Stomach (tissue), 9 donors: ENCODE results near the gene GUCD1. TPM values are rescaled to one million over a fixed set of nuclear protein-coding genes. Genes with fewer than 3 reads are reported as not detected.
A peak's percentile ranks its signal among the peaks of the same experiment; 100 is the strongest.

Experiments
- DNase-seq, 2 donors: peaks; one replicate each; pipeline versions ENCODE4 v3.0.0 to v3.0.0-alpha.2; 2013 to 2019
- H3K27ac ChIP-seq, 5 donors: fragments of 200-600 bp in 4 of 5; sonication (generic) in 4 of 5; one replicate each; pipeline ENCODE4 v1.5.1; 2013 to 2019; ENCODE audit warnings: mild to moderate bottlenecking in 1 of 5, moderate library complexity in 1 of 5
- H3K27me3 ChIP-seq, 3 donors: fragments of 200-600 bp; sonication (generic); one replicate each; pipeline ENCODE4 v1.5.1; 2017 to 2019; ENCODE audit warnings: mixed run types in 1 of 3
- H3K36me3 ChIP-seq, 4 donors: fragments of 200-600 bp; sonication (generic); 1 replicate in 3 of 4; 2 replicates in 1 of 4; pipeline ENCODE4 v1.5.1; 2016 to 2019
- H3K4me1 ChIP-seq, 4 donors: fragments of 200-600 bp; sonication (generic); one replicate each; pipeline ENCODE4 v1.5.1; 2016 to 2019
- H3K4me3 ChIP-seq, 4 donors: fragments of 200-600 bp; sonication (generic) in 3 of 4; one replicate each; pipeline ENCODE4 v1.5.1; 2016 to 2019; ENCODE audit warnings: mild to moderate bottlenecking in 1 of 4
- H3K9me3 ChIP-seq, 4 donors: fragments of 200-600 bp; sonication (generic); one replicate each; pipeline ENCODE4 v1.5.1; 2016 to 2019
- CTCF ChIP-seq, 7 experiments: fragments of 450-650 bp in 4 of 7; fragments of 200-600 bp in 3 of 7; sonication (generic) in 3 of 7; IDR thresholded peaks; one replicate each; pipeline ENCODE4 v1.5.1; 2016 to 2019; ENCODE audit warnings: antibody characterized with exemption in 7 of 7, control low read depth in 2 of 7, mild to moderate bottlenecking in 1 of 7
- EP300 ChIP-seq: sonication (generic); formaldehyde crosslinking; IDR thresholded peaks from one replicate; pipeline ENCODE4 v1.6.1; 2017; ENCODE audit warnings: antibody characterized with exemption
- POLR2A ChIP-seq, 4 donors: fragments of 450-650 bp; IDR thresholded peaks; one replicate each; pipeline ENCODE4 v1.6.1; 2016; ENCODE audit warnings: antibody characterized with exemption in 4 of 4, control low read depth in 2 of 4, mild to moderate bottlenecking in 1 of 4, moderate library complexity in 1 of 4
- POLR2AphosphoS5 ChIP-seq, 3 donors: sonication (generic); formaldehyde crosslinking; IDR thresholded peaks; one replicate each; pipeline ENCODE4 v1.6.1; 2016; ENCODE audit warnings: antibody characterized with exemption in 3 of 3
- WGBS, 5 donors: extraction: QIAGEN DNeasy Blood & Tissue Kit in 3 of 5; methylation state at CpG; one replicate each; pipeline versions ENCODE4 v1.1.5 to v1.1.7; 2013 to 2018; 5-methylcytosine and 5-hydroxymethylcytosine counted together
- intact Hi-C: fragments of 100-400 bp; cut with DNase I; formaldehyde crosslinking; loops from one replicate; pipeline ENCODE4 v1.15.1; 2023; ENCODE audit warnings: low total_unique reads
- polyA plus RNA-seq, 3 donors: library from polyadenylated mRNA; stranded (reverse); fragments of 200-250 nt; gene quantifications; one replicate each; pipeline ENCODE4 v1.2.3, GENCODE V29; 2013
- total RNA-seq, 5 donors: library from RNA; depleted of rRNA; stranded (reverse); fragments of >200 nt; gene quantifications; one replicate each; pipeline versions ENCODE4 v1.1.0 to v1.2.3, GENCODE V29; 2014 to 2016
- donor health status: healthy with polysubstance abuse.
- donor health status: Bipolar disorder and iron deficiency.
- donor health status: healthy.

Gene GUCD1
- total and polyA plus RNA-seq, 8 donors, result 87.4 to 196 (median 167) TPM

- H3K36me3 ChIP-seq, result no peaks in the 10 kb centered on the region
- peak in 1 of 2 donors; percentile 17 for DNase-seq
- peaks cover 10 to 46% (median 24%) of the 10 kb centered on the region in 4 donors for H3K4me1 ChIP-seq
- peak overlapping the region in 1 of 5 donors; percentile 22 for H3K27ac ChIP-seq
- no peak for TF ChIP-seq POLR2A (IDR thresholded peaks at IDR 0.05)
- no peak for TF ChIP-seq EP300
- no peak for TF ChIP-seq CTCF (IDR thresholded peaks at IDR 0.05)
- no peak for TF ChIP-seq POLR2AphosphoS5 (IDR thresholded peaks at IDR 0.05)
- H3K4me3 ChIP-seq, result no peak overlapping the region
- no peaks in the 10 kb centered on the region for H3K27me3 ChIP-seq
- WGBS, 5 donors, result 88 to 96% (median 92%) methylated on average over 3 of the region's 3 CpGs
- no peaks in the 10 kb centered on the region for H3K9me3 ChIP-seq
- intact Hi-C loops, result loop anchor here (5.0 kb wide), 1 partner anchor 83 kb away; no protein-coding TSS in a partner anchor
Measured at GRCh38 chr22:24504956-24505736, 49.8 kb downstream of the GUCD1 start.

GRCh38 chr22:24504540-24504939 is 50.4 kb downstream of the GUCD1 start:
- no peak for TF ChIP-seq POLR2AphosphoS5 (IDR thresholded peaks at IDR 0.05)
- no peak for TF ChIP-seq EP300
- no peak for TF ChIP-seq POLR2A (IDR thresholded peaks at IDR 0.05)
- no peak for TF ChIP-seq CTCF (IDR thresholded peaks at IDR 0.05)
- DNase-seq, result peak in 1 of 2 donors; percentile 8
- Histone ChIP-seq H3K27ac (no peak overlapping the region), H3K4me3 (no peak overlapping the region), H3K27me3 (no peaks in the 10 kb centered on the region), H3K36me3 (no peaks in the 10 kb centered on the region), H3K9me3 (no peaks in the 10 kb centered on the region), H3K4me1 (peaks cover 7 to 40% (median 21%) of the 10 kb centered on the region in 4 donors)
- WGBS, 5 donors, result 86 to 100% (median 90%) methylated on average over 1 to 2 of the region's 2 CpGs
- intact Hi-C loops, result loop anchor here (5.0 kb wide), 1 partner anchor 82 kb away; no protein-coding TSS in a partner anchor

GRCh38 chr22:24503843-24504338 is 51.0 kb downstream of the GUCD1 start:
- peak in 1 of 2 donors; percentile 3 for DNase-seq
- intact Hi-C loops, result loop anchor here (5.0 kb wide), 1 partner anchor 82 kb away; no protein-coding TSS in a partner anchor
- no peak overlapping the region for H3K4me3 ChIP-seq
- no peak for TF ChIP-seq POLR2AphosphoS5 (IDR thresholded peaks at IDR 0.05)
- no peak for TF ChIP-seq EP300
- no peak for TF ChIP-seq CTCF (IDR thresholded peaks at IDR 0.05)
- H3K4me1 ChIP-seq, result peaks cover 7 to 38% (median 21%) of the 10 kb centered on the region in 4 donors
- H3K27me3 ChIP-seq, result no peaks in the 10 kb centered on the region
- no peaks in the 10 kb centered on the region for H3K36me3 ChIP-seq
- 88 to 92% (median 89%) methylated on average over 5 of the region's 5 CpGs for WGBS, 5 donors
- no peak overlapping the region for H3K27ac ChIP-seq
- no peaks in the 10 kb centered on the region for H3K9me3 ChIP-seq

- no peaks in the 10 kb centered on the region for H3K27me3 ChIP-seq
- H3K4me3 ChIP-seq, result no peak overlapping the region
- H3K36me3 ChIP-seq, result no peaks in the 10 kb centered on the region
- TF ChIP-seq EP300 (no peak), POLR2A (IDR thresholded peaks at IDR 0.05) (no peak), CTCF (IDR thresholded peaks at IDR 0.05) (peak in 5 of 7 experiments; percentile 34 to 59 (median 53)), POLR2AphosphoS5 (IDR thresholded peaks at IDR 0.05) (no peak)
- no peaks in the 10 kb centered on the region for H3K9me3 ChIP-seq
- peak; percentile 63 to 73 for DNase-seq
- intact Hi-C loops, result loop anchor here (5.0 kb wide), 1 partner anchor 81 kb away; no protein-coding TSS in a partner anchor
- H3K4me1 ChIP-seq, result peaks cover 7 to 38% (median 21%) of the 10 kb centered on the region in 4 donors
- 69 to 81% (median 79%) methylated on average over 7 of the region's 7 CpGs for WGBS, 5 donors
- no peak overlapping the region for H3K27ac ChIP-seq
Measured at GRCh38 chr22:24503137-24503842, 51.6 kb downstream of the GUCD1 start.
